Liver (tissue), 9 donors: Measurements from ENCODE around the gene EID2B. TPM values are rescaled to one million over a fixed set of nuclear protein-coding genes. Genes with fewer than 3 reads are reported as not detected.

ENCODE experiments used
- DNase-seq: peaks from one replicate; pipeline ENCODE4 v3.0.0-alpha.2; 2017; ENCODE audit warnings: low spot score
- H3K27ac ChIP-seq, 2 donors: one replicate each; pipeline ENCODE4 v1.7.0; 2013; ENCODE audit warnings: inconsistent platforms in 2 of 2, low read length in 2 of 2, control low read depth in 1 of 2, low read depth in 1 of 2, mild to moderate bottlenecking in 1 of 2
- H3K27me3 ChIP-seq, 4 donors: one replicate each; pipeline versions ENCODE4 v1.6.1 to v1.7.0; 2013; ENCODE audit warnings: low read length in 3 of 4, inconsistent platforms in 1 of 4, mild to moderate bottlenecking in 1 of 4, moderate library complexity in 1 of 4; ENCODE audit not compliant: control insufficient read depth in 4 of 4, insufficient read depth in 4 of 4
- H3K36me3 ChIP-seq, 4 donors: one replicate each; pipeline versions ENCODE4 v1.6.1 to v1.7.0; 2013; ENCODE audit warnings: low read length in 3 of 4, mild to moderate bottlenecking in 3 of 4, low read depth in 1 of 4, moderate library complexity in 1 of 4; ENCODE audit not compliant: control insufficient read depth in 4 of 4, insufficient read depth in 3 of 4
- H3K4me1 ChIP-seq, 4 donors: one replicate each; pipeline versions ENCODE4 v1.6.1 to v1.7.0; 2013; ENCODE audit warnings: low read length in 3 of 4, mild to moderate bottlenecking in 3 of 4, moderate library complexity in 1 of 4; ENCODE audit not compliant: control insufficient read depth in 4 of 4, insufficient read depth in 4 of 4
- H3K4me3 ChIP-seq, 3 donors: one replicate each; pipeline versions ENCODE4 v1.6.1 to v1.7.0; 2013; ENCODE audit warnings: low read length in 3 of 3, control low read depth in 1 of 3, low read depth in 1 of 3, mild to moderate bottlenecking in 1 of 3
- H3K9ac ChIP-seq, 2 donors: one replicate each; pipeline ENCODE4 v1.7.0; 2013; ENCODE audit warnings: low read length in 2 of 2, mild to moderate bottlenecking in 2 of 2, moderate library complexity in 2 of 2, control low read depth in 1 of 2, low read depth in 1 of 2
- H3K9me3 ChIP-seq, 4 donors: one replicate each; pipeline versions ENCODE4 v1.6.1 to v1.7.0; 2013; ENCODE audit warnings: low read length in 3 of 4; ENCODE audit not compliant: control insufficient read depth in 4 of 4
- EGR1 ChIP-seq, 2 donors: IDR thresholded peaks; 2 replicates each; pipeline ENCODE4 v1.6.1; 2016 to 2018; ENCODE audit warnings: antibody characterized with exemption in 2 of 2, low read depth in 2 of 2
- FOXA1 ChIP-seq: IDR thresholded peaks from 2 replicates; pipeline ENCODE4 v1.6.1; 2016; ENCODE audit warnings: antibody characterized with exemption
- FOXA2 ChIP-seq: IDR thresholded peaks from 2 replicates; pipeline ENCODE4 v1.6.1; 2016; ENCODE audit warnings: antibody characterized with exemption
- GABPA ChIP-seq, 2 donors: IDR thresholded peaks in 1 of 2; conservative IDR thresholded peaks in 1 of 2; 2 replicates each; pipeline ENCODE4 v1.6.1; 2016; ENCODE audit warnings: antibody characterized with exemption in 2 of 2, mild to moderate bottlenecking in 1 of 2, moderate library complexity in 1 of 2
- HNF4A ChIP-seq, 2 donors: conservative IDR thresholded peaks; 2 replicates each; pipeline ENCODE4 v1.6.1; 2016; ENCODE audit warnings: antibody characterized with exemption in 2 of 2, mild to moderate bottlenecking in 2 of 2
- HNF4G ChIP-seq: IDR thresholded peaks from 2 replicates; pipeline ENCODE4 v1.6.1; 2016; ENCODE audit warnings: antibody characterized with exemption
- JUND ChIP-seq, 2 donors: IDR thresholded peaks; 2 replicates each; pipeline ENCODE4 v1.6.1; 2016; ENCODE audit warnings: antibody characterized with exemption in 2 of 2
- NR2F2 ChIP-seq: IDR thresholded peaks from 2 replicates; pipeline ENCODE4 v1.6.1; 2016; ENCODE audit warnings: antibody characterized with exemption
- RAD21 ChIP-seq, 2 donors: IDR thresholded peaks; 2 replicates each; pipeline ENCODE4 v1.6.1; 2016; ENCODE audit warnings: antibody characterized with exemption in 2 of 2, mild to moderate bottlenecking in 2 of 2
- RXRA ChIP-seq, 2 donors: IDR thresholded peaks; 2 replicates each; pipeline ENCODE4 v1.6.1; 2017 to 2018; ENCODE audit warnings: antibody characterized with exemption in 2 of 2, mild to moderate bottlenecking in 1 of 2
- SP1 ChIP-seq: IDR thresholded peaks from 2 replicates; pipeline ENCODE4 v1.6.1; 2018; ENCODE audit warnings: antibody characterized with exemption, mild to moderate bottlenecking
- TAF1 ChIP-seq: conservative IDR thresholded peaks from 2 replicates; pipeline ENCODE4 v1.6.1; 2016; ENCODE audit warnings: antibody characterized with exemption, mild to moderate bottlenecking
- YY1 ChIP-seq: IDR thresholded peaks from 2 replicates; pipeline ENCODE4 v1.6.1; 2016; ENCODE audit warnings: antibody characterized with exemption, mild to moderate bottlenecking
- WGBS: extraction: QIAGEN DNeasy Blood & Tissue Kit; methylation state at CpG from one replicate; pipeline ENCODE4 v1.1.7; 2013; 5-methylcytosine and 5-hydroxymethylcytosine counted together
- polyA plus RNA-seq, 2 donors: library from polyadenylated mRNA; stranded (reverse) in 1 of 2; unstranded in 1 of 2; fragments of 200-250 nt in 1 of 2; fragments of >200 nt in 1 of 2; fragmentation: Nextera tagmentation in 1 of 2; extraction: Ambion mirVana in 1 of 2; gene quantifications; one replicate each; pipeline versions ENCODE4 v1.2.1 to v1.2.3, GENCODE V29; 2013 to 2015
- total RNA-seq, 2 donors: library from RNA; depleted of rRNA; stranded (reverse); fragments of >200 nt; gene quantifications; one replicate each; pipeline ENCODE4 v1.2.3, GENCODE V29; 2014
- TF ChIP-seq, protein P1 (sequence below): fragments of 150-350 bp; IDR thresholded peaks from 2 replicates; pipeline ENCODE4 v1.5.1; 2017; ENCODE audit warnings: improper control_type of control experiment, low read depth, low read length; ENCODE audit not compliant: missing input control
- TF ChIP-seq, protein P2 (sequence below): IDR thresholded peaks from 2 replicates; pipeline ENCODE4 v1.6.1; 2016; ENCODE audit warnings: antibody characterized with exemption
- TF ChIP-seq, protein P3 (sequence below): IDR thresholded peaks from 2 replicates; pipeline ENCODE4 v1.6.1; 2016; ENCODE audit warnings: antibody characterized with exemption, mild to moderate bottlenecking
- TF ChIP-seq, protein P4 (sequence below): IDR thresholded peaks from 2 replicates; pipeline ENCODE4 v1.6.1; 2016; ENCODE audit warnings: antibody characterized with exemption
- TF ChIP-seq, protein P5 (sequence below): IDR thresholded peaks from 2 replicates; pipeline ENCODE4 v1.6.1; 2016; ENCODE audit warnings: antibody characterized with exemption
- donor health status: healthy.
- donor health status: healthy.
- donor health status: healthy.
- donor health status: healthy.
- donor health status: healthy.

Gene EID2B
- total and polyA plus RNA-seq, 4 donors, result 0.38 to 1.4 (median 1.1) TPM

DNA sequence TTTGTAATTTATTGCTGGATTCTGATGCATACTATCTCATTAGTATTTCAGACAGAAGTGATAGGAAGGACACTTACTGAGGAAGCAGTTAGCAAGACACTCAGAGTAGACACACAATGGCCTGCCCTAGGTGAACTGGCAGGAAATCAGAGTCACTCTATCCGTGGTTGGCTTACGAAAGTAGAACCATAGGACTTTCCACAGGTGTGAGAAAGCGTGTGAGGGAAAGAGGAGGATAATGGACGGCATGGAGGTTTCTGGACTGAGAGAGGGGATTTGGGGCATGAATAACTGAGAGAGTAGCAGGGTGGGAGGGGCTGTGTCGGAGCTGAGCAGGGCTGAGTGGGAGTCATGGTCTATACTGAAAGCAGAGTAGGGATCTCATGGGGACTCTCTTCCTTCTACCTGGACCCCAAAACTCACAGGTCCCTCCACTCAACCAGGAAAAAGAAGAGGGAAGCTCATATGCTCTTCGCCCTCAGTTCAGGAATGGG lies 26.0 kb upstream of the EID2B start:
- no peak for DNase-seq
- 72% methylated on average over 6 of the region's 6 CpGs for WGBS
- H3K4me1 ChIP-seq, result peaks cover 0 to 10% (median 4%) of the 10 kb centered on the region in 4 donors
- H3K9me3 ChIP-seq, result no peaks in the 10 kb centered on the region
- no peaks in the 10 kb centered on the region for H3K36me3 ChIP-seq
- H3K27ac ChIP-seq, result peak overlapping the region; percentile 58 to 88
- H3K27me3 ChIP-seq, result no peaks in the 10 kb centered on the region
- H3K4me3 ChIP-seq, result no peak overlapping the region
- TF ChIP-seq YY1 (no peak), NR2F2 (no peak), SP1 (no peak), FOXA1 (no peak)
- no peak overlapping the region for H3K9ac ChIP-seq

DNA sequence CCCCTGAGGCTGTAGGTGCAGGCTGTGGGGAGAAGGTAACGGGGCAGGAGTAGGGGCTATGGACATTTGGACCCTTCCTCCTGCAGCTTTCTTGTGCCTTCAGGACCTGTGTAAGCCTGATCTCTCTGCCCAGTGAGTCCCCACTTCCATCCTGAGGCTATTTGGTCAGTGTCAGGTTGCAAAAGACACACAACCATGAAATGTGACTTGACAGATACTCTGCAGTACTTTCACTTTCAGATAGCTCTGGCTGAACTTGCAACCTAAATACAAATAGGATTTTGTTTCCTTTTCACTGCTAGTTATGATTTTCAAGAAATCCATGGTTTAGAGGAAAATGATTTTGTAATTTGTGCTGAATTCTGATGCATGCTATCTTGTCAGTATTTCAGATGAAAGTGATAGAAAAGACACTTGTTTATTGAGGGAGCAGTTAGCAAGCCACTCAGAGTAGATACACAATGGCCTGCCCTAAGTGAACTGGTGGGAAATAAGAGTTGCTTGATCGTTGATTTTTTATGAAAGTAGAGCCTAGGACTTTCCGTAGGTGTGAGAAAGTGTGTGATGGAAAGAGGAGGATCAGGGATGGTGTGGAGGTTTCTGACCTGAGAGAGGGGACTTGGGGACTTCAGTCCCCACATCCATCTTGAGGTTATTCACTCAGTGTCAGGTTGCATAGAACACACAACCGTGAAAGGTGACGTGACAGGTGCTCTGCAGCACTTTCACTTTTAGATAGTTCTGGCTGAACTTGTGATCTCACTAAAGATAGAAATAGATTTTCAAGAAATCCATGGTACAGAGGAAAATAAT lies 25.4 kb upstream of the EID2B start:
- H3K27me3 ChIP-seq, result no peaks in the 10 kb centered on the region
- H3K9me3 ChIP-seq, result no peaks in the 10 kb centered on the region
- H3K9ac ChIP-seq, result peak overlapping the region; percentile 8 to 56
- peak overlapping the region; percentile 58 to 88 for H3K27ac ChIP-seq
- no peak for TF ChIP-seq HNF4G
- TF ChIP-seq, protein P1, sequence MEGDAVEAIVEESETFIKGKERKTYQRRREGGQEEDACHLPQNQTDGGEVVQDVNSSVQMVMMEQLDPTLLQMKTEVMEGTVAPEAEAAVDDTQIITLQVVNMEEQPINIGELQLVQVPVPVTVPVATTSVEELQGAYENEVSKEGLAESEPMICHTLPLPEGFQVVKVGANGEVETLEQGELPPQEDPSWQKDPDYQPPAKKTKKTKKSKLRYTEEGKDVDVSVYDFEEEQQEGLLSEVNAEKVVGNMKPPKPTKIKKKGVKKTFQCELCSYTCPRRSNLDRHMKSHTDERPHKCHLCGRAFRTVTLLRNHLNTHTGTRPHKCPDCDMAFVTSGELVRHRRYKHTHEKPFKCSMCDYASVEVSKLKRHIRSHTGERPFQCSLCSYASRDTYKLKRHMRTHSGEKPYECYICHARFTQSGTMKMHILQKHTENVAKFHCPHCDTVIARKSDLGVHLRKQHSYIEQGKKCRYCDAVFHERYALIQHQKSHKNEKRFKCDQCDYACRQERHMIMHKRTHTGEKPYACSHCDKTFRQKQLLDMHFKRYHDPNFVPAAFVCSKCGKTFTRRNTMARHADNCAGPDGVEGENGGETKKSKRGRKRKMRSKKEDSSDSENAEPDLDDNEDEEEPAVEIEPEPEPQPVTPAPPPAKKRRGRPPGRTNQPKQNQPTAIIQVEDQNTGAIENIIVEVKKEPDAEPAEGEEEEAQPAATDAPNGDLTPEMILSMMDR, result no peak
- TF ChIP-seq, protein P2, sequence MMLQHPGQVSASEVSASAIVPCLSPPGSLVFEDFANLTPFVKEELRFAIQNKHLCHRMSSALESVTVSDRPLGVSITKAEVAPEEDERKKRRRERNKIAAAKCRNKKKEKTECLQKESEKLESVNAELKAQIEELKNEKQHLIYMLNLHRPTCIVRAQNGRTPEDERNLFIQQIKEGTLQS, result no peak
- TF ChIP-seq NR2F2, result no peak
- TF ChIP-seq, protein P3, sequence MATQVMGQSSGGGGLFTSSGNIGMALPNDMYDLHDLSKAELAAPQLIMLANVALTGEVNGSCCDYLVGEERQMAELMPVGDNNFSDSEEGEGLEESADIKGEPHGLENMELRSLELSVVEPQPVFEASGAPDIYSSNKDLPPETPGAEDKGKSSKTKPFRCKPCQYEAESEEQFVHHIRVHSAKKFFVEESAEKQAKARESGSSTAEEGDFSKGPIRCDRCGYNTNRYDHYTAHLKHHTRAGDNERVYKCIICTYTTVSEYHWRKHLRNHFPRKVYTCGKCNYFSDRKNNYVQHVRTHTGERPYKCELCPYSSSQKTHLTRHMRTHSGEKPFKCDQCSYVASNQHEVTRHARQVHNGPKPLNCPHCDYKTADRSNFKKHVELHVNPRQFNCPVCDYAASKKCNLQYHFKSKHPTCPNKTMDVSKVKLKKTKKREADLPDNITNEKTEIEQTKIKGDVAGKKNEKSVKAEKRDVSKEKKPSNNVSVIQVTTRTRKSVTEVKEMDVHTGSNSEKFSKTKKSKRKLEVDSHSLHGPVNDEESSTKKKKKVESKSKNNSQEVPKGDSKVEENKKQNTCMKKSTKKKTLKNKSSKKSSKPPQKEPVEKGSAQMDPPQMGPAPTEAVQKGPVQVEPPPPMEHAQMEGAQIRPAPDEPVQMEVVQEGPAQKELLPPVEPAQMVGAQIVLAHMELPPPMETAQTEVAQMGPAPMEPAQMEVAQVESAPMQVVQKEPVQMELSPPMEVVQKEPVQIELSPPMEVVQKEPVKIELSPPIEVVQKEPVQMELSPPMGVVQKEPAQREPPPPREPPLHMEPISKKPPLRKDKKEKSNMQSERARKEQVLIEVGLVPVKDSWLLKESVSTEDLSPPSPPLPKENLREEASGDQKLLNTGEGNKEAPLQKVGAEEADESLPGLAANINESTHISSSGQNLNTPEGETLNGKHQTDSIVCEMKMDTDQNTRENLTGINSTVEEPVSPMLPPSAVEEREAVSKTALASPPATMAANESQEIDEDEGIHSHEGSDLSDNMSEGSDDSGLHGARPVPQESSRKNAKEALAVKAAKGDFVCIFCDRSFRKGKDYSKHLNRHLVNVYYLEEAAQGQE, result no peak
- TF ChIP-seq JUND (IDR thresholded peaks at IDR 0.05), result no peak
- TF ChIP-seq, protein P4, sequence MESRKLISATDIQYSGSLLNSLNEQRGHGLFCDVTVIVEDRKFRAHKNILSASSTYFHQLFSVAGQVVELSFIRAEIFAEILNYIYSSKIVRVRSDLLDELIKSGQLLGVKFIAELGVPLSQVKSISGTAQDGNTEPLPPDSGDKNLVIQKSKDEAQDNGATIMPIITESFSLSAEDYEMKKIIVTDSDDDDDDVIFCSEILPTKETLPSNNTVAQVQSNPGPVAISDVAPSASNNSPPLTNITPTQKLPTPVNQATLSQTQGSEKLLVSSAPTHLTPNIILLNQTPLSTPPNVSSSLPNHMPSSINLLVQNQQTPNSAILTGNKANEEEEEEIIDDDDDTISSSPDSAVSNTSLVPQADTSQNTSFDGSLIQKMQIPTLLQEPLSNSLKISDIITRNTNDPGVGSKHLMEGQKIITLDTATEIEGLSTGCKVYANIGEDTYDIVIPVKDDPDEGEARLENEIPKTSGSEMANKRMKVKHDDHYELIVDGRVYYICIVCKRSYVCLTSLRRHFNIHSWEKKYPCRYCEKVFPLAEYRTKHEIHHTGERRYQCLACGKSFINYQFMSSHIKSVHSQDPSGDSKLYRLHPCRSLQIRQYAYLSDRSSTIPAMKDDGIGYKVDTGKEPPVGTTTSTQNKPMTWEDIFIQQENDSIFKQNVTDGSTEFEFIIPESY, result no peak
- no peak for TF ChIP-seq RAD21 (IDR thresholded peaks at IDR 0.05)
- TF ChIP-seq SP1, result peak; percentile 59
- no peak for TF ChIP-seq FOXA2
- TF ChIP-seq YY1, result peak; percentile 18
- no peak for TF ChIP-seq GABPA (IDR thresholded peaks at IDR 0.05 in 1 of 2, conservative IDR thresholded peaks at IDR 0.05 in 1 of 2)
- TF ChIP-seq, protein P5, sequence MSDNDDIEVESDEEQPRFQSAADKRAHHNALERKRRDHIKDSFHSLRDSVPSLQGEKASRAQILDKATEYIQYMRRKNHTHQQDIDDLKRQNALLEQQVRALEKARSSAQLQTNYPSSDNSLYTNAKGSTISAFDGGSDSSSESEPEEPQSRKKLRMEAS, result peak; percentile 10
- peak; percentile 6 to 8 for TF ChIP-seq HNF4A (conservative IDR thresholded peaks at IDR 0.05)
- TF ChIP-seq TAF1, result no peak
- peak in 1 of 2 donors; percentile 9 for TF ChIP-seq RXRA (IDR thresholded peaks at IDR 0.05)
- no peak for TF ChIP-seq FOXA1
- no peak for TF ChIP-seq EGR1 (IDR thresholded peaks at IDR 0.05; ENCODE audit: low read depth in 2 of 2)
- peaks cover 0 to 10% (median 4%) of the 10 kb centered on the region in 4 donors for H3K4me1 ChIP-seq
- H3K4me3 ChIP-seq, result peak overlapping the region; percentile 1 to 3 (median 2)
- DNase-seq, result no peak
- no peaks in the 10 kb centered on the region for H3K36me3 ChIP-seq
- 42% methylated on average over 5 of the region's 5 CpGs for WGBS
